ENCODE measurements around the gene QTRT2.

- TF ChIP-seq ZFP3 (tag by site-specific recombination; IDR thresholded peaks at IDR 0.05; ENCODE audit: low read depth) (no peak), ZFP69B (tag by site-specific recombination; IDR thresholded peaks at IDR 0.05) (no peak), ZNF549 (tag by site-specific recombination; IDR thresholded peaks at IDR 0.05) (no peak), SETDB1 (IDR thresholded peaks at IDR 0.05; ENCODE audit: insufficient read length, low read length) (no peak), ATF2 (tag by site-specific recombination; IDR thresholded peaks at IDR 0.05; ENCODE audit: low read depth) (no peak), ZNF138 (tag by site-specific recombination; IDR thresholded peaks at IDR 0.05; ENCODE audit: borderline replicate concordance) (no peak), TCF7L2 (IDR thresholded peaks at IDR 0.05; ENCODE audit: borderline replicate concordance, low read depth, low read length) (no peak), ZNF16 (tag by site-specific recombination; IDR thresholded peaks at IDR 0.05; ENCODE audit: low read depth) (no peak)
- TF ChIP-seq, protein P1, sequence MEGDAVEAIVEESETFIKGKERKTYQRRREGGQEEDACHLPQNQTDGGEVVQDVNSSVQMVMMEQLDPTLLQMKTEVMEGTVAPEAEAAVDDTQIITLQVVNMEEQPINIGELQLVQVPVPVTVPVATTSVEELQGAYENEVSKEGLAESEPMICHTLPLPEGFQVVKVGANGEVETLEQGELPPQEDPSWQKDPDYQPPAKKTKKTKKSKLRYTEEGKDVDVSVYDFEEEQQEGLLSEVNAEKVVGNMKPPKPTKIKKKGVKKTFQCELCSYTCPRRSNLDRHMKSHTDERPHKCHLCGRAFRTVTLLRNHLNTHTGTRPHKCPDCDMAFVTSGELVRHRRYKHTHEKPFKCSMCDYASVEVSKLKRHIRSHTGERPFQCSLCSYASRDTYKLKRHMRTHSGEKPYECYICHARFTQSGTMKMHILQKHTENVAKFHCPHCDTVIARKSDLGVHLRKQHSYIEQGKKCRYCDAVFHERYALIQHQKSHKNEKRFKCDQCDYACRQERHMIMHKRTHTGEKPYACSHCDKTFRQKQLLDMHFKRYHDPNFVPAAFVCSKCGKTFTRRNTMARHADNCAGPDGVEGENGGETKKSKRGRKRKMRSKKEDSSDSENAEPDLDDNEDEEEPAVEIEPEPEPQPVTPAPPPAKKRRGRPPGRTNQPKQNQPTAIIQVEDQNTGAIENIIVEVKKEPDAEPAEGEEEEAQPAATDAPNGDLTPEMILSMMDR (tag by site-specific recombination; IDR thresholded peaks at IDR 0.05): no peak
- TF ChIP-seq, protein P2, sequence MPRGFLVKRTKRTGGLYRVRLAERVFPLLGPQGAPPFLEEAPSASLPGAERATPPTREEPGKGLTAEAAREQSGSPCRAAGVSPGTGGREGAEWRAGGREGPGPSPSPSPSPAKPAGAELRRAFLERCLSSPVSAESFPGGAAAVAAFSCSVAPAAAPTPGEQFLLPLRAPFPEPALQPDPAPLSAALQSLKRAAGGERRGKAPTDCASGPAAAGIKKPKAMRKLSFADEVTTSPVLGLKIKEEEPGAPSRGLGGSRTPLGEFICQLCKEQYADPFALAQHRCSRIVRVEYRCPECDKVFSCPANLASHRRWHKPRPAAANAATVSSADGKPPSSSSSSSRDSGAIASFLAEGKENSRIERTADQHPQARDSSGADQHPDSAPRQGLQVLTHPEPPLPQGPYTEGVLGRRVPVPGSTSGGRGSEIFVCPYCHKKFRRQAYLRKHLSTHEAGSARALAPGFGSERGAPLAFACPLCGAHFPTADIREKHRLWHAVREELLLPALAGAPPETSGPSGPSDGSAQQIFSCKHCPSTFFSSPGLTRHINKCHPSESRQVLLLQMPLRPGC (tag by site-specific recombination; IDR thresholded peaks at IDR 0.05): no peak
Measured at GRCh38 chr3:114132500-114132899, 76.0 kb downstream of the QTRT2 start.
